Islet precursor cell (in vitro differentiated cells): Measurements from ENCODE around the gene SDK2.

Experiments
- DNase-seq: peaks from one replicate; pipeline ENCODE4 v3.0.0-alpha.2; 2018

The SDK2 gene

GRCh38 chr17:73288534-73289302, 355.5 kb downstream of the SDK2 start:
- no peak for DNase-seq

- DNase-seq = peak; percentile 45
Measured at GRCh38 chr17:73286863-73287296, 357.4 kb downstream of the SDK2 start.

- DNase-seq = peak; percentile 59
Measured at GRCh38 chr17:73285916-73286862, 358.1 kb downstream of the SDK2 start.

- no peak for DNase-seq
Measured at GRCh38 chr17:73285603-73285908, 358.7 kb downstream of the SDK2 start.

- DNase-seq = peak; percentile 55
Measured at GRCh38 chr17:73284906-73285602, 359.2 kb downstream of the SDK2 start.
